Neural progenitor cell (in vitro differentiated cells): ENCODE measurements around the gene RFX6.

Experiments used
- CTCF ChIP-seq: fragments of 200-600 bp; sonication (generic); IDR thresholded peaks from 2 replicates; pipeline ENCODE4 v1.5.1; 2017; ENCODE audit warnings: antibody characterized with exemption, mild to moderate bottlenecking
- EZH2 ChIP-seq: fragments of 200-600 bp; sonication (generic); IDR thresholded peaks from 2 replicates; pipeline ENCODE4 v1.6.1; 2017; ENCODE audit warnings: antibody characterized with exemption, mild to moderate bottlenecking, moderate library complexity

GRCh38 chr6:116928677-116929076 lies 51.6 kb downstream of the RFX6 start:
- TF ChIP-seq CTCF = no peak
- no peak for TF ChIP-seq EZH2
